Measurements from ENCODE around the gene LAMB1.

DNA sequence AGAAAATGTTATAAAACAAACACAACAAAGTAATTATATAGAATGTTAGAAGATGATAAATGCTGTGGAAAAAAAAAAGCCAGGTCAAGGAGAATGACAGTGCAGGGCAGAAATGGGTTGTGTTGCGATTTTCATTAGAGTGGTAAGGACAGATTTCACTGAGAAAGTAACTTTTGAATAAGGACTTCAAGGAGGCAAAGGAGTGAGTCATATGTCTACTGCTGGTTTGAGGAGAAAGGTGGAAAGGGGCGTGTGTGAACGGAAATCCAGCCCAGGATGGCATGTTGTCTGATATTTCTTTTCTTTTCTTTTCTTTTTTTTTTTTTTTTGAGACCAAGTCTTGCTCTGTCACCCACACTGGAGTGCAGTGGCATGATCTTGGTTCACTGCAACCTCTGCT lies 124.3 kb downstream of the LAMB1 start:
- TF ChIP-seq CTCF (conservative IDR thresholded peaks at IDR 0.05; ENCODE audit: low read length): no peak
- no peak for TF ChIP-seq EZH2phosphoT487 (IDR thresholded peaks at IDR 0.05; ENCODE audit: borderline replicate concordance, low read depth, low read length)
